Activated T-helper 1 cell treated with anti-CD3 and anti-CD28 coated beads, Interleukin-12 subunit alpha, Interleukin-12 subunit beta, Interleukin-2, Interleukin-4 antibody, amounts not matched to agents 30 ng/mL and 10 ng/mL and 1 ng/mL, durations not matched to agents 14 hours and 24 hours and 36 hours (primary cell): ENCODE results near the gene FAM227B. TPM values are rescaled to one million over a fixed set of nuclear protein-coding genes. Genes with fewer than 3 reads are reported as not detected.
A peak's percentile ranks its signal among the peaks of the same experiment; 100 is the strongest.

Experiments used
- DNase-seq: peaks from one replicate; pipeline ENCODE4 v3.0.0; 2021; ENCODE audit warnings: low spot score
- H3K27ac Mint-ChIP-seq: one replicate; pipeline ENCODE4 v1.8.0; 2021; ENCODE audit warnings: mild to moderate bottlenecking, mixed read lengths
- H3K27me3 Mint-ChIP-seq: one replicate; pipeline ENCODE4 v1.8.0; 2022; ENCODE audit warnings: mild to moderate bottlenecking, moderate library complexity, mixed read lengths; ENCODE audit not compliant: insufficient read depth
- H3K36me3 Mint-ChIP-seq: one replicate; pipeline ENCODE4 v1.8.0; 2021; ENCODE audit warnings: low read depth, mixed read lengths
- H3K4me1 Mint-ChIP-seq: one replicate; pipeline ENCODE4 v1.8.0; 2021; ENCODE audit warnings: low read depth, mixed read lengths
- H3K4me3 Mint-ChIP-seq: one replicate; pipeline ENCODE4 v1.8.0; 2021; ENCODE audit warnings: mild to moderate bottlenecking, moderate library complexity, mixed read lengths
- H3K9me3 Mint-ChIP-seq: one replicate; pipeline ENCODE4 v1.8.0; 2021; ENCODE audit warnings: mixed read lengths
- intact Hi-C: fragments of 100-400 bp; cut with micrococcal nuclease; formaldehyde crosslinking; loops from one replicate; pipeline ENCODE4 v1.15.1; 2024
- total RNA-seq: library from RNA; stranded (reverse); gene quantifications from 2 replicates; pipeline ENCODE4 v1.2.3, GENCODE V29; 2022

FAM227B gene
- total RNA-seq, 1 donor from 2014 or later, result 2.3 TPM

- H3K27ac Mint-ChIP-seq, result no peak overlapping the region
- no peaks in the 10 kb centered on the region for H3K4me1 Mint-ChIP-seq
- no peak for DNase-seq
- intact Hi-C loops, result no loop called here
- H3K4me3 Mint-ChIP-seq, result no peak overlapping the region
- H3K36me3 Mint-ChIP-seq, result no peaks in the 10 kb centered on the region
- no peaks in the 10 kb centered on the region for H3K9me3 Mint-ChIP-seq
- peaks cover 6% of the 10 kb centered on the region for H3K27me3 Mint-ChIP-seq
Observed at GRCh38 chr15:49441356-49441755, 179.3 kb downstream of the FAM227B start.

- H3K27me3 Mint-ChIP-seq, result peaks cover 2% of the 10 kb centered on the region
- no peak for DNase-seq
- H3K4me1 Mint-ChIP-seq, result no peaks in the 10 kb centered on the region
- H3K4me3 Mint-ChIP-seq, result no peak overlapping the region
- intact Hi-C loops, result no loop called here
- H3K27ac Mint-ChIP-seq, result no peak overlapping the region
- no peaks in the 10 kb centered on the region for H3K9me3 Mint-ChIP-seq
- H3K36me3 Mint-ChIP-seq, result no peaks in the 10 kb centered on the region
Observed at GRCh38 chr15:49439678-49440395, 180.8 kb downstream of the FAM227B start.

DNA sequence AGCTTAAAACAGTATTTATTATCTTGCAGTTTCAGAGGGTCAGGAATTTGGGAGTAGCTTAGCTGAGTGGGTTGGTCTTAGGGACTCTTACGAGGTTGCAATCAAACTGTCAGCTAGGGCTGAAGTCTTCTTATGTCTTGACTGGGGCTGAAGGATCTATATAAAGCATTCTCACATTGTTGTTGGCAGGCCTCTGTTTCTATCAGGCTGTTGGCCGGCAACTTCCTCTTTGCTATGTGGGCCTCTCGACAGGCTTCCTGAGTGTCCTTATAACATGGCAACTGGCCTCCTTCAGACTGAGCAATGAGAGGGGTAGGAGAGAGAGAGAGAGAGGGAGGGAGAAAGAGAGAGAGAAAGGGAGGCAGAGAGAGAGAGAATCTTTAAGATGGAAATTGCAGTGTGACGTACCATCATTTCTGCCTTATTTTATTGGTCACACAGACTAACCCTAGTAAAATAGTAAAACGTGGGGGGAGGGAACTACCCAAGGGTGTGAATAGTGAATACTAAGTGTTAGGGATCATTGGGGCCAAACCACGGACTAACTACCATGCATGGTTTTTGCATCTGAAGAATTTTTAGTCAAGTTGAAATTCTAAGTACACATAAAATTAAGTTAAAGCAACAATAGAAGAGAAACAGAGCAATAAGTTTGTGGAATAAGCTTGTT, 181.5 kb downstream of the FAM227B start:
- no peaks in the 10 kb centered on the region for H3K9me3 Mint-ChIP-seq
- H3K27ac Mint-ChIP-seq, result no peak overlapping the region
- no peaks in the 10 kb centered on the region for H3K36me3 Mint-ChIP-seq
- no peak overlapping the region for H3K4me3 Mint-ChIP-seq
- H3K4me1 Mint-ChIP-seq, result no peaks in the 10 kb centered on the region
- intact Hi-C loops, result no loop called here
- peaks cover 4% of the 10 kb centered on the region for H3K27me3 Mint-ChIP-seq
- DNase-seq, result no peak

GRCh38 chr15:49436751-49437150, 183.9 kb downstream of the FAM227B start:
- DNase-seq, result no peak
- intact Hi-C loops, result no loop called here

DNA sequence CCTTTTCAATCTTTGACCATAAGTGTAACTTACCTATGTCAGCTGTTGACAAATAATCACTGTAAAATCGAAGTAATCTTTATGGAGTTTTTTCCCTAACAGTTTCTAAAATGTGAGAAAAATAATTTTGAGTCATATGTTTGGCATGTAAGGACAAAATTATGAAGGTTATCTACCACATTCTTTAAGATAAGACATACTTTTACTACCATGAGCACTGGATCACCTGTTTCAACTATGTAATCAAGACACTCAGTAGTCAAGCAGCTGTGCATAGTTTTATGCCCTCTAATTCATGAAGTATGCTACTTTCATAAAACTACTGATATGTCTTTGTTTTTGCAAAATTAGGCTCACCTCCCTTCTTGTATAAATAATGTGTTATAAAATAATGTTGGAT, 185.4 kb downstream of the FAM227B start:
- DNase-seq, result no peak
- Mint-ChIP-seq H3K4me1 (no peaks in the 10 kb centered on the region), H3K27me3 (peaks cover 11% of the 10 kb centered on the region), H3K36me3 (no peaks in the 10 kb centered on the region), H3K4me3 (no peak overlapping the region), H3K27ac (no peak overlapping the region), H3K9me3 (no peaks in the 10 kb centered on the region)
- intact Hi-C loops, result no loop called here

More at GRCh38 chr15:49436751-49437150, 183.9 kb downstream of the FAM227B start:
- Mint-ChIP-seq H3K36me3 (no peaks in the 10 kb centered on the region), H3K4me3 (no peak overlapping the region), H3K4me1 (no peaks in the 10 kb centered on the region), H3K9me3 (no peaks in the 10 kb centered on the region), H3K27ac (no peak overlapping the region), H3K27me3 (peaks cover 8% of the 10 kb centered on the region)

DNA sequence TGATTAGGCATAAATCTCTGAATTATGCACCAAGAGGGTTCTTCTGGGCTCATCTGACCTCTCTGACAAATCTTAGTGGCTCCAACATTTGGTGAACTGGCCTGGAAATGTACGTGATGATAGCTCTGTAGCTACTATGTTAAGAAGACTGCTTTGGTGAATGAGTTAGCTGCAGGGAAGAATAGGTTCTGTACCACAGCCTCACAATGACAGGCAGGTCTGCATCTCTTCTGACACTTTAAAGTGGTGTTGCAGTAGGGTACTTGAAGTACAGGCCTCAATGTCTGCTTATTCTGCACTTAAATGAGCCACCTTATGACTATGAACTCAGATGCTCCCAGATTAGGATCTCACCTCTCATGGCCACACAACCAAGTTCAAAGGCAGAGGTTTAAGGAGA, 190.6 kb downstream of the FAM227B start:
- intact Hi-C loops, result no loop called here
- Mint-ChIP-seq H3K4me3 (no peak overlapping the region), H3K27me3 (peaks cover 17% of the 10 kb centered on the region), H3K36me3 (no peaks in the 10 kb centered on the region), H3K4me1 (no peaks in the 10 kb centered on the region), H3K9me3 (no peaks in the 10 kb centered on the region), H3K27ac (no peak overlapping the region)
- DNase-seq, result no peak

GRCh38 chr15:49428409-49429095, 192.1 kb downstream of the FAM227B start:
- Mint-ChIP-seq H3K27me3 (peaks cover 12% of the 10 kb centered on the region), H3K36me3 (no peaks in the 10 kb centered on the region), H3K4me1 (no peaks in the 10 kb centered on the region), H3K4me3 (no peak overlapping the region), H3K27ac (no peak overlapping the region), H3K9me3 (no peaks in the 10 kb centered on the region)
- DNase-seq, result no peak
- intact Hi-C loops, result no loop called here

DNA sequence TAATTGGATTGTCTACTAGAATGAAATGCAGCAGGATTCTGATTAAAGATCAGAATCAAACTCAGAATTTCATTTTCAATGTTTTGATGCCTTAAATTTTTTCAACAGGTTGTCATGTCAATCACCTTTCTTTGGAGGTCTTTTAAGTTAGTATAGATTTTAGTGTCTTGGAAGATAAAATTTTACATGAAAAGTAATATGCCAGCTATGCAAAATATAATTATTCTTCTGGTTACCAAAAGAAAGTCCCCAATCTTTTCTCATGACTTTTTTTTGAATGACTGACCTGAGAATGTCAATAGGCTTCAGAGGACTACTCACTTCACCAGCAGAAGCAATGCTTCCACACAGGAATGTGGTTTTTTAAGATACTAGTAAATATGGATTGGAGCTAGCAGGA, 193.2 kb downstream of the FAM227B start:
- Mint-ChIP-seq H3K4me3 (no peak overlapping the region), H3K27me3 (peaks cover 12% of the 10 kb centered on the region), H3K9me3 (no peaks in the 10 kb centered on the region), H3K27ac (no peak overlapping the region), H3K4me1 (no peaks in the 10 kb centered on the region), H3K36me3 (no peaks in the 10 kb centered on the region)
- intact Hi-C loops, result no loop called here
- DNase-seq, result no peak

DNA sequence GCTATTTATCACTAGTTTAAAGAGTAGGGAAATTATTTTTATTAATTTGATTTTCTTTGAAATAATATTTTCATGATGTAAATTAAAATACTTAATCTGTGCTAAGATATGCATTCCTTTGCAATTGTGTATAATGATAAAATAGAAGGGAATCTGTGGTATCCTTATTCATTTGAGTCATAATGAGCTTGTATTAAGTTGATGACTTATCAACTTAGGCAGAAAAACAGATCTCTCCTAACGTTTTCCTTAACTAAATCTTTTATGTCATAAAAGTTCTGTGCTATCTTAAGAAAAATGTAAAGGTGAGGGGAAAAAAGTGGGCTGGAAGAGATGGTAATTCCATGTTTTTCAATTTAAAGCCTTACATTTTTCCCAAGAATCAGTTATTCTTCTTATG, 195.7 kb downstream of the FAM227B start:
- intact Hi-C loops, result loop anchor here (5.0 kb wide), 1 partner anchor 268 kb away; the partner anchor contains the start of gene COPS2
- Mint-ChIP-seq H3K27ac (no peak overlapping the region), H3K27me3 (peaks cover 11% of the 10 kb centered on the region), H3K9me3 (no peaks in the 10 kb centered on the region), H3K4me1 (peaks cover 4% of the 10 kb centered on the region), H3K36me3 (no peaks in the 10 kb centered on the region), H3K4me3 (no peak overlapping the region)
- DNase-seq, result no peak

DNA sequence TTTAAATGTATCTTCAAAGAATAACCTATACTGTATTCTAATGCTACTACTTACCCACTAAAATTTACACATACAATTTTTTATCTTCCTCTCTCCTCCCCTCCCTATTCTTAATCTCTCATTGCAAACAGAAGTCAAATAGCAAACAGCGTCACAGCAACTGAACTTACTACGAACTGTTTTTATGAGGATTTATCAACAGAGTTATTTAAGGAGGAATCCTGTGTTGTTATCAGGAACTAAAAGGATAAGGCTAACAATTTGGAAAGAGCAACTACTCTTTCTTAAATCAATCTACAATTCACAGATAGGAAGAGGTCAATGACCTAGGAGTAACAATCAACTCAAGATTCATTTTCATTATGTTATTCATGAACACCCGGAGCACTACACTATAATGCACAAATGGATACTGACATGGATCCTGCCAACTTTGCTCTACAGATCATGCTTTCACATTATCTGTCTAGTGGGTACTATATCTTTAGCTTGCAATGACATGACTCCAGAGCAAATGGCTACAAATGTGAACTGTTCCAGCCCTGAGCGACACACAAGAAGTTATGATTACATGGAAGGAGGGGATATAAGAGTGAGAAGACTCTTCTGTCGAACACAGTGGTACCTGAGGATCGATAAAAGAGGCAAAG, 196.6 kb downstream of the FAM227B start:
- intact Hi-C loops, result loop anchor here (2.0 to 5.0 kb wide), 2 partner anchors 267 to 563 kb away; partner anchors contain the start of gene COPS2
- no peak for DNase-seq
- H3K27me3 Mint-ChIP-seq, result peaks cover 13% of the 10 kb centered on the region
- peaks cover 4% of the 10 kb centered on the region for H3K4me1 Mint-ChIP-seq
- H3K36me3 Mint-ChIP-seq, result no peaks in the 10 kb centered on the region
- no peak overlapping the region for H3K4me3 Mint-ChIP-seq
- H3K27ac Mint-ChIP-seq, result no peak overlapping the region
- H3K9me3 Mint-ChIP-seq, result no peaks in the 10 kb centered on the region

- peaks cover 4% of the 10 kb centered on the region for H3K4me1 Mint-ChIP-seq
- no peaks in the 10 kb centered on the region for H3K9me3 Mint-ChIP-seq
- H3K27ac Mint-ChIP-seq, result no peak within 1 kb of the TSS
- H3K27me3 Mint-ChIP-seq, result peaks cover 13% of the 10 kb centered on the region
- H3K36me3 Mint-ChIP-seq, result no peaks in the 10 kb centered on the region
- intact Hi-C loops, result loop anchor here (2.0 to 5.0 kb wide), 2 partner anchors 266 to 562 kb away; partner anchors contain the start of gene COPS2
- no peak for DNase-seq
- H3K4me3 Mint-ChIP-seq, result no peak within 1 kb of the TSS
Observed at GRCh38 chr15:49423021-49423420, 197.6 kb downstream of the FAM227B start, which contains the start of gene FGF7. TSS of gene FGF7 (plus strand) at chr15:49423242. CDS start at chr15:49424298, 1,056 bp downstream.

DNA sequence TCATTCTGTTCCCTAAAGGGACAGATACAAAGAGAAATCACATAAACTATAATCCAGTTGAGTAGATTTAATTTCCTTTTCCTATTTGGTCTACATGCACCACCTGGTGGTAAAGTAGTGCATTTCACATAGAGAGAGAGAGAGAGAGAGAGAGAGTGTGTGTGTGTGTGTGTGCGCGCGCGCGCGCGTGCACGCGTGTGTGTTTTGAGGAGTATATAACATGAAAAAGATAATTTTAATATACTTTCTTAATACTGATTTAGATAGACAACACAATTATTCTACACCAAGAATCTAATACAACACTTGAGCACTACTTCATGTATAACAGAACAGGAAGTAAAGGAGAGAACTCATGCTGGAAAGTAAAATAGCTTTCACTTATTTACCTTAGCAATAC, 198.6 kb downstream of the FAM227B start:
- intact Hi-C loops, result loop anchor here (1.0 to 5.0 kb wide), 4 partner anchors 187 to 723 kb away; partner anchors contain the start of gene COPS2
- H3K27me3 Mint-ChIP-seq, result peaks cover 6% of the 10 kb centered on the region
- DNase-seq, result no peak
- no peak overlapping the region for H3K4me3 Mint-ChIP-seq
- peaks cover 4% of the 10 kb centered on the region for H3K4me1 Mint-ChIP-seq
- no peaks in the 10 kb centered on the region for H3K9me3 Mint-ChIP-seq
- H3K36me3 Mint-ChIP-seq, result no peaks in the 10 kb centered on the region
- peak overlapping the region; percentile 57 for H3K27ac Mint-ChIP-seq
